Body of pancreas (tissue), 4 donors: Measurements from ENCODE around the gene RIPK4.

Experiments
- POLR2A ChIP-seq, 3 donors: fragments of 450-650 bp; IDR thresholded peaks; one replicate each; pipeline ENCODE4 v1.6.1; 2016; ENCODE audit warnings: antibody characterized with exemption in 3 of 3, mild to moderate bottlenecking in 2 of 3
- TF ChIP-seq, protein P1 (sequence below), 7 experiments: fragments of 450-650 bp in 4 of 7; fragments of 200-600 bp in 3 of 7; sonication (generic) in 3 of 7; IDR thresholded peaks; one replicate each; pipeline ENCODE4 v1.5.1; 2016 to 2019; ENCODE audit warnings: antibody characterized with exemption in 7 of 7

DNA sequence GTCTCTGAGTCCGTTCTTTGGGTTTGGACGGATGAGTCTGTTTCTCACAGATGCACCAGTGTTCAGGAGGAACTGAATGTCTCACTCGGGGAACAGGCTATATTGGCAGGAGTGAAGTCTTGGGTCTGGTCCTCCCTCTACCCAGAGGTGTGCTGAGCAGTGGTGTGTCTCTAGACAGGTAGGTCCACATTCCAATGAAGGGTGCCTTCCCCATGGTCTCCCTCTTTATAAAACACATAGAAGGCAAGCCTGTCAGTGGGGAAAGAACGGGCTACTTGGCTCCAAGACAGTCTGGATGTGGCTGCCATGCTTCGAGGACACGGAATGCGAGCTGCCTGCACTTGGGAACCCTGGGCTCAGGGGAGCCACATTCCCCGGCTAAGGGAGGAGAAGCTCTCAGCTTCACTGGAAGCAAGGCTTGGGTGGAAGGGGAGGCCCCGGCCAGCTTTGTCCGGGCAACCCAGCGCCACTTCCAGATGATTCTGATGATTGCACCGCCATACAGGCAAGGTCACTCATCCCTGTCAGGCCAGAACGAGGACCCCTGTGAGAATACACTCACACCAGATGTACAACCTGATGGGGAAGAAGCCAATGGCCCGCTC lies 29.7 kb upstream of the RIPK4 start:
- TF ChIP-seq, protein P1, sequence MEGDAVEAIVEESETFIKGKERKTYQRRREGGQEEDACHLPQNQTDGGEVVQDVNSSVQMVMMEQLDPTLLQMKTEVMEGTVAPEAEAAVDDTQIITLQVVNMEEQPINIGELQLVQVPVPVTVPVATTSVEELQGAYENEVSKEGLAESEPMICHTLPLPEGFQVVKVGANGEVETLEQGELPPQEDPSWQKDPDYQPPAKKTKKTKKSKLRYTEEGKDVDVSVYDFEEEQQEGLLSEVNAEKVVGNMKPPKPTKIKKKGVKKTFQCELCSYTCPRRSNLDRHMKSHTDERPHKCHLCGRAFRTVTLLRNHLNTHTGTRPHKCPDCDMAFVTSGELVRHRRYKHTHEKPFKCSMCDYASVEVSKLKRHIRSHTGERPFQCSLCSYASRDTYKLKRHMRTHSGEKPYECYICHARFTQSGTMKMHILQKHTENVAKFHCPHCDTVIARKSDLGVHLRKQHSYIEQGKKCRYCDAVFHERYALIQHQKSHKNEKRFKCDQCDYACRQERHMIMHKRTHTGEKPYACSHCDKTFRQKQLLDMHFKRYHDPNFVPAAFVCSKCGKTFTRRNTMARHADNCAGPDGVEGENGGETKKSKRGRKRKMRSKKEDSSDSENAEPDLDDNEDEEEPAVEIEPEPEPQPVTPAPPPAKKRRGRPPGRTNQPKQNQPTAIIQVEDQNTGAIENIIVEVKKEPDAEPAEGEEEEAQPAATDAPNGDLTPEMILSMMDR (IDR thresholded peaks at IDR 0.05) = no peak
- TF ChIP-seq POLR2A (IDR thresholded peaks at IDR 0.05) = no peak
